ENCODE results near the gene NUDC.
"Not testable (repeated sequence)": the region's sequence is repeated elsewhere in the genome, so short reads cannot be mapped to it uniquely, and the experiment has no call there.

The NUDC gene

DNA sequence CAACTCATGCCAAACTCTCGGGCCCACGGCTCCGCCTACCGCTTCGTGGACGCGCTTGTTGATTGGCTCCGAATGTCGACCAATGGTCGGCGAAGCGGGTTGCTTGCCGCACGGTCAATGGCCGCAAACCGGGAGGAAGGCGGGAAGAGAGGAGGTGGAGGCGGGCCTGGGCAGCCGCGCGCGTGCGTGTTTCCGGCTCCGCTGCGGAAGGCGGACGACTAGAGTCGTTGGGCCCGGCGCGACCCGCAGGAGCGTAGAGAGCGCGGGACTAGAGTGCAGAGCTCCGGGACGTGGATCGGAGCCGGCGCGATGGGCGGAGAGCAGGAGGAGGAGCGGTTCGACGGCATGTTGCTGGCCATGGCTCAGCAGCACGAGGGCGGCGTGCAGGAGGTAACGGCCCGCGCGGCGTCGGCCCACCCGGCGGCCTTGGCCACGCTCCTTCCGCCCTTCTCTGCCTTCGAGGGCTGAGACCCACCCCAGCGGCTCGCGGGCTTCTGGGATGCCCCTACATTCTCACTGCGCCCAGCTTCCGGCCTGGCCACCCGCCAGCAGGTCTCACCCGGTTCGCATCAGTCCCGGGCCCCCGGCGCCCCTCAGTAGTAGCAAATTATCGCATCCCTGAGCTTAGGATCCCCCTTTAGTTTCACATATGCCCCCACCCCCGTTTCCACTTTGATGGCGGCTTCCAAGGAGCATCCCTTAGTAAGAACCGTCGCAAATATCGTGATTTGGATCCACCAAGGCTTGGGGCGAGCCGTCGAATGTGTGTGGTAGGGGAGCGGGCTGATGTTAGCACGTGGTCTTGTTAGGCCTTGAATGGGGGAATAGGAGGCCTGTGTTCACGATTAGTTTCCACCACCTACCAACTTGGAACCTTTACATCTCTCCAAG lies at the start of gene NUDC:
TSS of gene NUDC (plus strand) at position 204 of the 891 bp plus-strand sequence. CDS start at position 310, 106 bp downstream.
- peak; percentile 93 to 95 for DNase-seq (ENCODE audit: low read depth in 2 of 2)

DNA sequence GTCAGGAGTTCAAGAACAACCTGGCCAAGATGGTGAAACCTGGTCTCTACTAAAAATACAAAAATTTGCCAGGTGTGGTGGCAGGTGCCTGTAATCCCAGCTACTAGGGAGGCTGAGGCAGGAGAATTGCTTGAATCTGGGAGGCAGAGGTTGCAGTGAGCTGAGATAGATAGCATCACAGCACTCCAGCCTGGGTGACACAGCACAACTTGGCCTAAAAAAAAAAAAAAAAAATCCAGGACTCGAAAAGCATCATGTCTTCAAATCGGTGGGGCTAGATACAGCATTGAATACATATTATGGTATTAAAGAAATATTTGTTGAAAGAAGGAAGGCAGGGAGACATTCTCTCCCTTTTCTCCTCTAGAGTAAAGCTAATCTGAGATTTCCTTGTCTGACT lies 48.4 kb upstream of the NUDC start:
- not testable (repeated sequence) for DNase-seq (ENCODE audit: low read depth in 2 of 2)

DNA sequence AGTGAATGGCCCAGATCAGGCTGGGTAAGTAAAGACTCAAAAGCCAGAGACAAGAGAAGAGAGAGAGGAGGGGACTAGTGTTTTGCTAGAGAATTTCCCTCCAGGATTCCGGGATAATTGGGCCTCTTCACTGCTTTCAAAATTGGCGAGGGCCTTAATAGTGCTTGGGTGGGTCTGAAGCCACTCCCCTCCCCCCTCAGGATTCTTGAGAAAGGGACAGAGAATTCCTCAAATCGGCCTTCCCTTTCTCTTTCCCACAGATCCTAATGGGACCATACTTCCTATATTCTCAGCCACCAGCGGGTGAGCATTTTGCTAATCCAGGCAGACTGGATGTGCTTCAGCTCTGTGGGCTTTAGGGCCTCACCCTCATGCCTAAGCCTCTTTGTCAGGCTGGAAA lies 46.6 kb upstream of the NUDC start:
- no peak for DNase-seq (ENCODE audit: low read depth in 2 of 2)

DNA sequence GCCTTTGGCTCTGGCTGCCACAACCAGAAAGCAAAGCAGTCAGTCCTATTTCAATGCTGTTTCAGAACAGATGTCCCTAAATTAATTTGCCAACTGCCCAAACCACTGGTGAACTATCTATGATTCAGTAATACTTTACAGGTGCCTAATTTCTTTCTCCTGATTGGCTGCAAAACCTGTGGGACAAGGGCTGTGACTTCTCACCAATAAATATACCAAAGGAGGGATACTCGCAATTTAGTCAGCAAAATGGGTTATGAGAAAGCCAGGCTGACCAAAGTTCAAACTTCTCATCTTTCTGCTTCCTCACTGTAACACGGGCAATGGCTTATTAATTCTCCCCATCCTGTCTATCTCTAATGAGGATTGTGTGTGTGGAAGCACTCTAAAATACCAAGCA lies 44.2 kb upstream of the NUDC start:
- no peak for DNase-seq (ENCODE audit: low read depth in 2 of 2)

DNA sequence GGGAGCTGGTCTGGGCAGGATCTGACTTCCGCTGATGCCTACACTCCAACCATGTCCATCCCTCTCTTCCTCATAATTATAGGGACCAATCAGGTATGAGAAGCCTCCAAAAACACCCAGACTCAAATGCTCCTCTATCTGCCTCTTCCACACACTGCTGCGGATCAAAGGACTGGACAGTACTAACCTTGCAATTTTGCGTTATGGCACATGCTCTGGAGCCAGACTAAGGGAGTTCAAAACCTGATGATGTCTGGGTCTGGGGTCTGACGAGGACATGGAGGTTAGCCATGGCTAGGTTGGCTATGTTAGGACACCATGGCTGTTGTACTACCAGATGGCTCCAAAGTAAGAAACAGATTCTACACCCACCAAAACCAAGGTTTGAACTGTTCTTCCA lies 41.8 kb upstream of the NUDC start:
- no peak for DNase-seq (ENCODE audit: low read depth in 2 of 2)

DNA sequence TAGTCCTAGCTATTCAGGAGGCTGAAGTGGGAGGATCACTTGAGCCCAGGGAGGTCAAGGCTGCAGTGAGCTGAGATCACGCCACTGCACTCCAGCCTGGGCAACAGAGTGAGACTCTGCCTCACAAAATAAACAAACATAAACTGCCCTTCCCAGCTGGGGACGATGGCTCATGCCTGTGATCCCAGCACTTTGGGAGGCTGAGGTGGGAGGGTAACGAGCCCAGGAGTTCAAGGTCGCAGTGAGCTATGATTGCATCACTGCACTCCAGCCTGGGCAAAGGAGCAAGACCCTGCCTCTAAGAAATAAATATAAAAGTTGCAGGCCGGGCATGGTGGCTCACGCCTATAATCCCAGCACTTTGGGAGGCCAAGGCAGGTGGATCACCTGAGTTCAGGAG lies 39.9 kb upstream of the NUDC start:
- not testable (repeated sequence) for DNase-seq (ENCODE audit: low read depth in 2 of 2)

DNA sequence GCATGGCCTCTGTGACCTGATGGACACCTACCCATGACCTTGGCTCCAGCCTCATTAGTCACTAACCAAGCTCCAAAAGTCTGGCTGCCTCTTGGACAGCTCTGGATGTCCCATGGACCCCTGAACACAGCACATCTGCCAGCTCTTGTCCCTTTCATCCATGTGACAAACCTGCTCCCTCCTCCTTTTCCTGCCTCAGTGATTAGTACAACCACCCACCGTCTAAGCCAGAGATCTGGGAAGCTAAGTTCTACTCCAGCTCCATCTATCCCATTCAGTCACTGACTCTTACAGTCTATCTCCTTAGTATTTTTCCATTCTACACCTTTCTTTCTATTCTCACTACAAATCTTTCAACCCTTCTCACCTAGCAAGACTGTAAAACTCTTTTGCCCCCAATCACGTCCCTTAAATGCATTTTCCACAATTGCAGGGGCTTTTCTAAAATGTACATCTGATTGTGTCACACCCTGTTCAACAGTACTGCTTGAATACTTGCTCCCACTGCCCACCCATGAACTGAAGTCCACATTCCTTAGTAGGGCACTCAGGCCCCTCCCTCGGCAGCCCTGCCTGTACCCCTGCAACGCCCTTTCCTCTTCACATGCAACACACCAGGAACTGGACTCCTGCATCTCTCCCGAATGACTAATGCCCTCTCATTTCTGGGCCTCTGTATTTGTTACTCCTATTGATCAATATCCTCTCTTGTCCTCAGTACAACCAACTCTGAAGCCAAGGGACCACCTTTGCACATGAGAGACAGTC lies 38.7 kb upstream of the NUDC start:
- no peak for DNase-seq (ENCODE audit: low read depth in 2 of 2)

DNA sequence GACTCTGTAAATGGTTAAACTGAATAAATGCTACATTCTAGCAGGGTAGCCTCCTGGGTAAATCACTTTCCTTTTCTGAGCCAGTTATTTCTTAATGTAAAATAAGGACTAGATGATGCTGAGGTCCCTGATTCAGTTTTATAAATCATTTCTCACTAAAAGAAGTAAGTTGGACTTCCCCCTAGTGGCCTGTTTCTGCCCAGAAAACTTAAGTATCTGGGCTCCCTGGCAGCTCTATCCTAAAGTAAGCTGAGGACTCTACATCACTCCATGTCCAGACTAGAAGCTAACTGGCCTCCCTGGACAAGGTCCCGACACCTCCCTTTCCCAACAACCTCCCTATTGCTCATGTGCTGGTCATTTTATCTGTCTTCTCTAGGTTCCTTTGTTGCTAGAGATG lies 34.4 kb upstream of the NUDC start:
- DNase-seq (ENCODE audit: low read depth in 2 of 2): no peak

DNA sequence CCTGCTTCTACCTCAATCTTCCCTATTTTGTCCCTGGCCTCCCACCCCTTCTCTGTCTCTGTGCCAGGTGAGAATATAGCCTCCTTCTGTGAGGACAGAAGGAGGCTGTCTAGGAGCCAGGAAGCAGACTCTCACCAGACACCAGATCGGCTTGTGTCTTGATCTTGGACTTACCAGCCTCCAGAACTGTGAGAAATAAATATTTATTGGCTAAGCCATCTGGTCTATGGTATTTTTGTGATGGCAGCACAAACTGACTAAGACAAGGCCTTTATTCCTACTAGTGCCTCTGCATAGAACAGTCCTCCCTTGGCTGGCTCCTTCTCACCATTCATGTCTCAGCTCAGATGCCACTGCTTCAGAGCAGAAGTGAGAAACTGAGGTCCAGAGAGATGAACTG lies 33.3 kb upstream of the NUDC start:
- no peak for DNase-seq (ENCODE audit: low read depth in 2 of 2)

DNA sequence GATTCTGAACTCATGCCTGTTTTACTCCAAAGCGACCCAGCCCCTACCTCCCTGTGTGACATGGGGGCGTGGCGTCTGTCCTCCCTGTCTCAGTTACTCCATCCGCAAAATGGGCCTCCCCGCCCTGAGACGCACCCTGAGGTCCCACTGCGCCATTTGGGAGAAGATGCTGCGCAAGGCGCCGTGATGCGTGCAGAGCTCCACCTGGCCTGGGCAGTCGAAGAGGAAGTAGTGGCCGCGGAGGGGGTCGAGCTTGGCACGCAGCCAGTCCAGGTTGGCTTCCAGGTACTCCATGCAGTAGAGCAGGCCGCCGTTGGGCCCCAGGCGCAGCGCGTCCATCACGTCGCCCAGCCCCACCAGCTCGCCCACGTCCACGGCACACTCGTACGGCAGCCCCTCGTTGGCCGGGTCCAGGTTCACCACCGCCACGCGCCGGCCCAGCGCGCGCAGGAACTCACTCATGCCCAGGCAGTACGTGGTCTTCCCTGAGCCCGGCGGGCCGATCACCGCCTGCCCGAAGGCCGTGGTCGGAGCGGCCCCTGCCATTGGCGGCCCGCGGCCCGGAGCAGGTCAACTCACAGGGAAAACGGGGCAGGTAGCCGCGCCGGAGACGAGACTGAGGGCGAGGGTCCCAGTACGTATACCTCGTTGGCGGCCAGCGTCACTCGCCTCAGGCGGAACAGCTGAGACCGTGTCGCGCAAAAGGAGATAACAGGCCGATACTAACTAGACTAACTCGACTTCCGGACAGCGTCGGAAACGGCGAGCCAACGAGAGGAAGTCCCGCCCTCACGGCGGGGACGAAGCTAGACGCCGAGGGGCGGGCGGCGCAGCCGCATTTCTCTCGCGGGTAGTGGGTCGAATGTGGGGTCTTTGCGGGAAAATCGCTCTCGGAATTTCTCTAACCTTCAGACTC lies 31.7 kb upstream of the NUDC start, which contains the start of gene GPN2:
TSS of gene GPN2 (minus strand) at position 733 of the 916 bp plus-strand sequence. CDS start at position 546, 187 bp downstream.
- DNase-seq (ENCODE audit: low read depth in 2 of 2): peak; percentile 60 to 67

DNA sequence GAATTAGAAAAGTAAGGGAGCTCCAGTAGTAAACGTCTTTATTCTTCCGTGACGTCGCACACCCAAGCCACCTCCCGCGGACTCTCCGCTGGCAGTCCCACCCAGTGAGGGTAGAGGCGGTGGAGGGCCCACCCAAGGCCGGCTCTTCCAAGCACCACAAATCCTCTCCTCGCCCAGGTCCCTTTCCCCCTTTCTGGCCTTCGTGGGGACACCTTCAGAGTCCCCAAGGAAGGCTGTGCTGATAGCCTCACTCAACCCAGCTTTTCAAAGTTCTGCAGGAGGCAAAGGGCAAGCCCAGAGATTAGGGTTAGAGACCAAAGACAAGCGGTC lies 31.1 kb upstream of the NUDC start:
- DNase-seq (ENCODE audit: low read depth in 2 of 2): no peak

DNA sequence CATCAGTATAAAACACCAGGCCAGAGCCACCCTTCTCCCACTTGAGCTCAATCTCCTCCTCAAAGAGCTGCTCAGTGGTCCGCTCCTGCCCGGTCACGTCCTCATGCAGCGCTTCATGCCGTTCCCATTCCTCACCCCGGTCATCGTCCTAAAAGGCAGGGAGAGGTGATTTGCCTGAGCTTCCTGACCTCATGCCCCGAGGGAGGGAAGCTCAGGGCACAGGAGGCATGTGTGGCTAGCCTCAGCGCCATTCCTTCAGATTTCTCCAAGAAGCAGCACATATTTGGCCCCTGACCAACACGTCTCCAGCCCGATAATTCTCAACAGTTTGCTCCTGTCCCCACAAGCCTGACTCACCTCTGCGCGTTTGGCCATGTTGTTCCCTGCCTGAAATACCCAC lies 27.3 kb upstream of the NUDC start:
- DNase-seq (ENCODE audit: low read depth in 2 of 2): no peak

DNA sequence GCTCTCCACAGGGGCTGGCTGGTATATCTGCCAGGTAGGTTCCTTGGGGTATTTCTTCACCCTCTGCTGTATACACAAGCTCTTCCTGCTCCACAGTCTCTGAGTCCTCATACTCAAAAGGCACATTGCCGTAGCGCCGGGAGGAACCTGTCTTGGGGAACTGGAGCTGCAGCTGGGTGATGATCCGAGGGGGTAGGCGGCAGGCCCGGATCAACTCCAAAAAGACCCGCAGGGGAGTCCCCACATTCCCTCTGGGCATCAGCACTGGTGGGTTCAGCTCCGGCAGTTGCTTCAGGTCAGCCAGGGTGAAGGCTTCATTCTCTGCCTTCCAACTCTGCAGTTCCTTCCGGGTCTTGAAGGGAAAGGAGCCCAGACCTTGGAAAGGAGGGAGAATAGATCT lies 24.2 kb upstream of the NUDC start:
- DNase-seq (ENCODE audit: low read depth in 2 of 2): no peak

DNA sequence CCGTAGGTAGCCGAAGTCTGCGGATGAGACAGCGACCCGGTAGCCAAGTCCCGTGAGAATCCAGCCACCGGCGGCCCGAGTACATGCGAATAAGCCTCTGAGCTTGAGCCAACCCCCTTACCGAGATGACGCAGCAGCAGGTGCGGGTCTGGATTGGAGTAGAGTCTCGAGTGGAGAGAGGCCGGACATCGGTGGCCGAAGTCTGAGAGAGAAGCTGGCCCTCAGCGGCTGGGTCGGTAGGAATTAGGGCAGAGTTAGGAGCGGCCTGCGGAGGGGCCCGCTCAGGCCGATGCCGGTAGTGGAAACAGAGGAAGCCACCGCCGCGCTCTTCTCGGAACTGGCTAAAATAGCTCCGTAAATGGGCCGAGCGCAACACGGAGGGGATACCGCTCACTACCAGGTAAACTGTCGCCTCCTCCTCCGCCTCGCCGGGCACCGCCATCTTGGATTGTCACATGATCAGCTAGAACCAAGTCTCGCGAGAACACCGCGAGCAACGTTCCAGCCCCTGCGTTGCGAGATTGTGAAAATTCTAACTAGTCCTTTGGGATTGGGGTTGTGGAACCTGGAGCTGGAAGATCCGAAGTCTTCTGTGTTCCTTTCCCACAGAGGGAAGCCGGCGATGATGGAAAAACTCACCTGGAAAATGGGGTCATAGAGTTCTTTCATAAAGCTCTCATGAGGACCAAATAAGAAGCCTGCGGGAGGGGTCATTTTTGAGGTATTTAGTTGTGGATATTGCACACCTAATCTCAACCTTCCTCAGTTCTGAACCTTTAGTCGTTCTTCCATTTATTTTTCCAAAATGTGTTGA lies 21.3 kb upstream of the NUDC start, which contains the start of gene GPATCH3:
TSS of gene GPATCH3 (minus strand) at position 467 of the 814 bp plus-strand sequence. CDS start at position 442, 25 bp downstream.
- DNase-seq (ENCODE audit: low read depth in 2 of 2): peak; percentile 81 to 83

DNA sequence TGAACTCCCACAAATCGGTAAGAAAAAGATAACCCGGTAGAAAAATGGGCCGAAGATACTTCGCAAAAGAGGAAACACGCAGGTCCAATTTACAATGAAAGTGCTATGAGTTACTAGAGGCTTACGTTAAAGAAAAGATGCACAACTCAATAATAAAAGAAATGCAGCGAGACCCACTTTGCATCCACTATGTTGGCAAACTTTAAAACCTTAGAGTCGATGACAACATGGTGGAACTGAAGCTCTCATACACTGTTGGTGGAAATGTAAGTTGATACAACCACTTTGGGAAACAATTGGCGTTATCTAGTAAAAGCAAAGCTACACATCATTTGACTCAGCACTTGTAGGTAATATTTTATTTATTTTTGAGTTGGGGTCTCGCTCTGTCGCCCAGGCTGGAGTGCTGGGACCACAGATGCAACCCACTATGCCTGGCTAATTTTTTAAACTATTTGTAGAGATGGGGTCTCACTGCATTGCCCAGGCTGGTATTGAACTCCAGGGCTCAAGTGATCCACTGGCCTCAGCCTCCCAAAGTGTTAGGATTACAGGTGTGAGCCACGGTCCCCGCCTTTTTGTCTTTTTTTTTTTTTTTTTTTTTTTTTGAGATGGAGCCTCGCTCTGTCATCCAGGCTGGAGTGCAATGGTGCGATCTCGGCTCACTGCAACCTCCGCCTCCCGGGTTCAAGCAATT lies 20.6 kb upstream of the NUDC start:
- no peak for DNase-seq (ENCODE audit: low read depth in 2 of 2)

DNA sequence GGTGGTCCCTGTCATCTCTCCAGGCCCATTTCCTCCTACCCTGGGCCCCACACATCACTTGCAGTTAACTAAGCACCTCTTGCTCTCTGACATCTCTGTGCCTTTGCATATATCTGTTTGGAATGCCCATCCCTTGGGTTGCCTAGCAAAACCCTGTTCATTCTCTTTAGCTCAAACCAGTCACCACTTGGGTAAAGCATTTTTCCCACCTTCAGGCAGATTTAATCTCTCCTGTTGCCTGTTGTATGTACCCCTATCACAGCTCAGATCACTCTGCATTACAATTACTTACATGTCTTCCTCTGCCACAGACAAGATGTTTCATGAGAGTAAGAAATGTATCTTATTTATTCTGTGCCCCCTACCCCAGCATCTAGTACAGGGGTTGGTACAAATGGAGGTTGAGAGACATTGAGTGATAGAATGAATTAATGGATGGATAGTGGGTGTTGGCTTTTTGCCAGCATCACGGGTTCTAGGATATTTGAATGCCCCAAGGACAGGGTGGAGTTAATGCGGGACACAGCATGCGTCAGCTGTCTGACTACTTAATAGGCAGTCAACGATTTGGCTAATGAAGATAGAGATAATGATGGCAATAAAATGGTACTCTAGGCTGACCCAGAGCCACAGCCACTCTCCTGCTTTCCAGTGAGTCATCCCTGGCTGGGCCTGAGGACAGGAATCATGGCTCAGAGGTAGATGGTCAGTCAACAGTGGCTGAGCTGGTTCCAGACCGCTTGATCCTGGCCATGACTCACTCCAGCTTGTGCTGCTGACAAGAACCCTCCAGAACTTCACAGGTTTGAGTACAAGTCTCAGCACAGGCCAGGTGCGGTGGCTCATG lies 14.2 kb upstream of the NUDC start:
- DNase-seq (ENCODE audit: low read depth in 2 of 2): no peak

DNA sequence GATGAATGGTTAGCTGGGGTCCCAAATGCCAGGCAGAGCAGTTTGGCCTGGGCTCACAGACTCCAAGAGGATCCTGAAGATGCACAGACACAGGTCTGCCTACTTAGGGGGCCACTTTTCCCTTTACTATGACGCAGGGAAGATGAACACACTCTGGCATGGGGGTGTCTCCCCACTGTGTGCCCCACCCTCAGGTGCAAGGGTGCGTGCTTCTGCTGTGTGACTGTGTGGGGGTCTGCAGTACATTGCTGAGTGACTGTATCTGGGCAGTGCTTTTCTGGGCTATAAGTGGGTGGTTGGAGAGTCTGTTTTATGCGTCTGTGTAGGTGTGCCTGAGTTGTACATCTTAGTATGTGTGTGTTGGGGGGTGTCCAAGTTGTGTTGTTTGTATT lies 11.6 kb upstream of the NUDC start:
- no peak for DNase-seq (ENCODE audit: low read depth in 2 of 2)

DNA sequence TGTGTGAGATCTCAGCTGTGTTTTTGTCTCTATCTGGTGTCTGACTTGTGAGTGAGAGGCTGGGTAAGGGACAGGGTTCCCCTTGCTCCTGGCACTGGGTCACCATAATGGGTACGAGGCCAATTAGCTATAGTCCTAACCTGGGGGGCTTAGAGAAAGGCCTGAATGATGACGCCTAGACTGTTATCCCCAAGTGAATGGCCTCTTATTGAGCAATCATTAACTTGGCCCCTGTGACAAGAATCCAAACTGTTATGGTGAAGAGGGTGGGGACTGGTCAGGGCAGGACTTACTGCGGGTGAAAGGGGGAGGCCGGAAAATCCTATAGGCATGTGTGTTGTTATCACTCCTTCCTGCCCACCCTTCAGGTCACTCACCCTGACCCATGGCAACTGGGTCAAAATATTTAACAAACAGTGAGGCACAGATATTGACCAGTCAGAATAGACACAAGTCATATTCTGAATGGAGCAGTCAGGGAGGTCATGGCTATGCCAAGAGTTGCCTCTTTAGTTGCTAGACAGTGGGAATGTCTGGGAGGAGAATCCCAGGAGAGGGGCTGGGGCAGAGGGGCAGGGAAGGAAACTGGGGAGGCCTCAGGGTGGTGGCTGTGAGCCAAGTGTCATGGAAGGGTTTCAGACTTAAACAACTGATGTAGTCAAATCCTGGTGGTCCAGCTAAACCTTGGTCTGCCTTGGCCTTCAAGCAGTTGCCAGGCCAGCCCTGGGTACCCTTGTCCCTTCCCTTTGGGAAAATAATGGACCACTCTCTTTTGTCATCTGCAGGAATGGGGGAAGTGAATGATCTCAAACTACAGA lies 11.0 kb upstream of the NUDC start:
- no peak for DNase-seq (ENCODE audit: low read depth in 2 of 2)

Data from stimulated activated CD4-positive, alpha-beta T cell treated with anti-CD3 and anti-CD28 coated beads, Interleukin-15, amount 100 ng/mL, for 48 hours (primary cell).